ENCODE data around the gene MPP2.

Gene MPP2

DNA sequence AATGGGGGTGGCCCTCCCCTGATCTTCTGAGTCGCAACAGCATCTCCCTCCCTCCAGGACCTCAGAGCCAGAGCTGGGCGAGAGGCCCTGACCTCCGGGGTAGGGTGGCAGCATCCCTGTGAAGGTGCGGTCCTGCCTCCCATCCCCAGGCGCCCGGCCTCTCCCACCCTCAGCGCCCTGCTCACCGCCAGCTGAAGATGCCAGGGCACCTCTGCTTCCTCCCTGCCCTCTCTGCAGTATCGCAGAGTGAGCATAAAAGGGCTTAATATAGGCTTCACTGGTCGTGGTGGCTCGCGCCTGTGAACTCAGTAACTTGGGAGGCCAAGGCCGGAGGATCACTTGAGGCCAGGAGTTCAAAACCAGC, 10.7 kb upstream of the MPP2 start:
- H3K4me3 ChIP-seq (ENCODE audit: control insufficient read depth, low read depth, low read length): no peak overlapping the region
- no peak for DNase-seq (ENCODE audit: low read depth)
- TF ChIP-seq, protein P1, sequence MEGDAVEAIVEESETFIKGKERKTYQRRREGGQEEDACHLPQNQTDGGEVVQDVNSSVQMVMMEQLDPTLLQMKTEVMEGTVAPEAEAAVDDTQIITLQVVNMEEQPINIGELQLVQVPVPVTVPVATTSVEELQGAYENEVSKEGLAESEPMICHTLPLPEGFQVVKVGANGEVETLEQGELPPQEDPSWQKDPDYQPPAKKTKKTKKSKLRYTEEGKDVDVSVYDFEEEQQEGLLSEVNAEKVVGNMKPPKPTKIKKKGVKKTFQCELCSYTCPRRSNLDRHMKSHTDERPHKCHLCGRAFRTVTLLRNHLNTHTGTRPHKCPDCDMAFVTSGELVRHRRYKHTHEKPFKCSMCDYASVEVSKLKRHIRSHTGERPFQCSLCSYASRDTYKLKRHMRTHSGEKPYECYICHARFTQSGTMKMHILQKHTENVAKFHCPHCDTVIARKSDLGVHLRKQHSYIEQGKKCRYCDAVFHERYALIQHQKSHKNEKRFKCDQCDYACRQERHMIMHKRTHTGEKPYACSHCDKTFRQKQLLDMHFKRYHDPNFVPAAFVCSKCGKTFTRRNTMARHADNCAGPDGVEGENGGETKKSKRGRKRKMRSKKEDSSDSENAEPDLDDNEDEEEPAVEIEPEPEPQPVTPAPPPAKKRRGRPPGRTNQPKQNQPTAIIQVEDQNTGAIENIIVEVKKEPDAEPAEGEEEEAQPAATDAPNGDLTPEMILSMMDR (IDR thresholded peaks at IDR 0.05; ENCODE audit: control insufficient read depth, insufficient read depth, low read depth, low read length, missing control alignments): no peak

GRCh38 chr17:43917348-43918025, 10.2 kb upstream of the MPP2 start:
- TF ChIP-seq, protein P1 (IDR thresholded peaks at IDR 0.05; ENCODE audit: control insufficient read depth, insufficient read depth, low read depth, low read length, missing control alignments): peak; percentile 56
- DNase-seq (ENCODE audit: low read depth): no peak
- H3K4me3 ChIP-seq (ENCODE audit: control insufficient read depth, low read depth, low read length): no peak overlapping the region

DNA sequence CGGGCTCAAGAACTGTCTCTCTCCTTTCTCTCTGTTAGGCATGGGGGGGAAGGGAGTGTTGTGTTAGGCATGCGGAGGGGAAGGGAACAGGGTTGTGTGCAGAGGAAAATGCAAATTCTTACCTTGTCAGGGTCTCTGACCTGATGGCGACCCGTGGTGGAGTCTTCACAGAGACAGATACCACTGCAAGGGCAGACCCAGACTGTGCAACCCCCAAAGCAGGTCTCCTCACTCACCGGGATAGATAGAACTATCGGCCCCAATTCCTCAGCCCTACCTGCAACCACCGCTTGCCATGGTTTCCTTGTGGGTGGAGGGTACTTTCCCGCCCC, 9.6 kb upstream of the MPP2 start:
- TF ChIP-seq, protein P1 (IDR thresholded peaks at IDR 0.05; ENCODE audit: control insufficient read depth, insufficient read depth, low read depth, low read length, missing control alignments): no peak
- H3K4me3 ChIP-seq (ENCODE audit: control insufficient read depth, low read depth, low read length): no peak overlapping the region
- DNase-seq (ENCODE audit: low read depth): no peak

DNA sequence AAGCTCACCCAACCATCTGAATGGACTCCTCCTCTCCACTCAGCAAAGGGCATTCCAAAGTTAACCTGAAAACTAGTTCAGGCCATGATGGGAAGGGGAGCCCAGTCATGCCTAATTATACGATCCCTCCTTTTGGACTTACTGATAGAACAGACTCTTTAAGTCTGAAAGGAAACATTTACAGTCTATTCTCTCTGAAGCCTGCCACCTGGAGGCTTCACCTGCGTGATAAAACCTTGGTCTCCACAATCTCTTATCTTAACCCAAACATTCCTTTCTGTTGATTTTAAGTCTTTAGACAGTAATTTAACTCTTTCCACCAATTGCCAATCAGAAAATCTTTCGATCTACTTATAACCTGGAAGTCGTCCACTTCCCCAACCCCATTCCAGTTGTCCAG, 9.0 kb upstream of the MPP2 start:
- H3K4me3 ChIP-seq (ENCODE audit: control insufficient read depth, low read depth, low read length): no peak overlapping the region
- TF ChIP-seq, protein P1 (IDR thresholded peaks at IDR 0.05; ENCODE audit: control insufficient read depth, insufficient read depth, low read depth, low read length, missing control alignments): no peak
- no peak for DNase-seq (ENCODE audit: low read depth)

DNA sequence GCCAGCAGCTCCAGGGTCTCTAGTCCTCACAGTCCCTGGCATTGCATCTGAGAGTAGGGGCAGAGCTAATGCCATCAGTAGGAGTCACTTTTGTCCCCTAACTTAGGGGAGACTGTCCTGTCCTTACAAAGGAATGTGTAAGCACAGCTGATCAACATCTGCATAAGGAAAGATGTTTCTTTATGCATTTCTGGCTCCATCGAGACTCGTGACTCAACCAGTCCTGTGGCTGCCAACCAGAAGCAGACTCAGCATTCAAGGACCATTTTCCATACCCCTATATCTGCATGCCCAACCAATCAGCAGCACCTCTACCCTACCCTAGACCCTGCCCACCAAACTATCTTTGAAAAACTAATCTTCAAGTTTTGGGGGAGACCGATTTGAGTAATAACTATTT, 8.2 kb upstream of the MPP2 start:
- TF ChIP-seq, protein P1 (IDR thresholded peaks at IDR 0.05; ENCODE audit: control insufficient read depth, insufficient read depth, low read depth, low read length, missing control alignments): no peak

DNA sequence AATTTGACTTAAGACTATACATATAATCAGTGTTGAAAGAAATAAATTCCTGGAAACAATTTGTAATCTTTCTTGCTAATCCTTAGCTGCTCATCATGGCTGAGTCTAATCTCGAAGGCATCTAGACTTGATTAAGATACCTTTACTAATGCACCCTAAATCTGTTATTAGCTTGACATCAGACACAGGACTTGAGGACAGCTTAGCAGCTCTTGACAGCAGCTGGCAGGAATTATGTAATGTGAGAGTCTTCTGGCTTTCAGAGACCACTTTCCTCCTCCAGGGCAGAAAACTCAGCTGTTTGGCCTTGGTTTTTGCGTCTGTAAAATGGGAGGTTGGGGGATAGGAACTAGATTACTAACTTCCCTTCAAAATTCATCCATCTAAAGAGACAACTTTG, 7.1 kb upstream of the MPP2 start:
- TF ChIP-seq, protein P1 (IDR thresholded peaks at IDR 0.05; ENCODE audit: control insufficient read depth, insufficient read depth, low read depth, low read length, missing control alignments): no peak
- H3K4me3 ChIP-seq (ENCODE audit: control insufficient read depth, low read depth, low read length): no peak overlapping the region
- DNase-seq (ENCODE audit: low read depth): no peak

More for the DNA sequence above, 8.2 kb upstream of the MPP2 start:
- DNase-seq (ENCODE audit: low read depth): no peak
- no peak overlapping the region for H3K4me3 ChIP-seq (ENCODE audit: control insufficient read depth, low read depth, low read length)

DNA sequence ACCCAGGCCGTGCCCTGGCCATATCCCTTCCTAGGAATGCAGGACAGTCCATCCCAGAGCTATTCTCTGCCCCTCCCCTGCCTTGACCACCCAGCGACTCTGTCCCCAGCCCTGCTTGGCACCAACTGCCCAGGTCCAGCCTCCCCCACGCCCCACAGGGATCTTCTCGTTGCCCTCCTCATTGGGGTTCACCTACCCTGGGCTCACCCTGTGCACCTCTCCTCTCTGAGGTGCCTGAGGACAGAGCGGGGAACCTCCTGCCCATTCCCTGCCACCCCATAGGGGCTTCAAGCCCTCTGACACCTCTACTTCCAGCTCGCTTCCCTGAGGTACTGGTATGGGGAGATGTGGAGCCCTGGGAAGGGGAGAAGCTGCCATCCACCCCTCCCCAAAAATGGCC, 6.2 kb upstream of the MPP2 start:
- TF ChIP-seq, protein P1 (IDR thresholded peaks at IDR 0.05; ENCODE audit: control insufficient read depth, insufficient read depth, low read depth, low read length, missing control alignments): no peak
- DNase-seq (ENCODE audit: low read depth): no peak
- no peak overlapping the region for H3K4me3 ChIP-seq (ENCODE audit: control insufficient read depth, low read depth, low read length)
